MCF 10A (cell line): ENCODE results near the gene DYSF. TPM values are rescaled to one million over a fixed set of nuclear protein-coding genes. Genes with fewer than 3 reads are reported as not detected.
"Not testable (repeated sequence)": the region's sequence is repeated elsewhere in the genome, so short reads cannot be mapped to it uniquely, and the experiment has no call there.

ENCODE experiments used
- BruUV-seq: library from RNA; stranded (reverse); fragments of 400-500 nt; replicated peaks from 2 replicates; lab custom pipeline; 2021; lab: Mats Ljungman, UMichigan
- CTCF ChIA-PET: fragments of 300-600 bp; sonication (Branson Sonifier 250); formaldehyde crosslinking; extraction: SDS; loops from one replicate; lab custom pipeline; 2021; ENCODE audit warnings: antibody characterized with exemption, inconsistent platforms; lab: Yijun Ruan, JAX
- POLR2A ChIA-PET: fragments of 300-600, 350-650 bp; sonication (Branson Sonifier 250); formaldehyde crosslinking; extraction: SDS; loops from one replicate; lab custom pipeline; 2020; ENCODE audit warnings: antibody characterized with exemption, inconsistent platforms; lab: Yijun Ruan, JAX
- DNase-seq: peaks from one replicate; pipeline ENCODE4 v3.0.0-alpha.2; 2018; ENCODE audit not compliant: unreplicated experiment
- H3K27ac Mint-ChIP-seq: one replicate; pipeline ENCODE4 v1.8.0; 2022; ENCODE audit warnings: mild to moderate bottlenecking, low read depth, mixed read lengths; ENCODE audit not compliant: unreplicated experiment
- H3K27me3 Mint-ChIP-seq: one replicate; pipeline ENCODE4 v1.8.0; 2022; ENCODE audit warnings: mixed read lengths; ENCODE audit not compliant: insufficient read depth, unreplicated experiment
- H3K36me3 Mint-ChIP-seq: one replicate; pipeline ENCODE4 v1.8.0; 2022; ENCODE audit warnings: mild to moderate bottlenecking, moderate library complexity, mixed read lengths; ENCODE audit not compliant: insufficient read depth, unreplicated experiment
- H3K4me1 Mint-ChIP-seq: one replicate; pipeline ENCODE4 v1.8.0; 2022; ENCODE audit warnings: mixed read lengths; ENCODE audit not compliant: insufficient read depth, unreplicated experiment
- H3K4me3 Mint-ChIP-seq: one replicate; pipeline ENCODE4 v1.8.0; 2022; ENCODE audit warnings: mild to moderate bottlenecking, moderate library complexity, mixed read lengths; ENCODE audit not compliant: unreplicated experiment
- H3K9me3 Mint-ChIP-seq: one replicate; pipeline ENCODE4 v1.8.0; 2022; ENCODE audit warnings: mixed read lengths; ENCODE audit not compliant: unreplicated experiment
- intact Hi-C: fragments of 100-400 bp; cut with micrococcal nuclease; formaldehyde crosslinking; loops from 2 replicates; pipeline ENCODE4 v1.14.1; 2022
- total RNA-seq: library from RNA; stranded (reverse); gene quantifications from 2 replicates; pipeline ENCODE4 v1.2.3, GENCODE V29; 2022
- TF ChIP-seq, protein P1 (sequence below): fragments of 200-600 bp; IDR thresholded peaks from one replicate; pipeline ENCODE4 v1.8.0; 2022; ENCODE audit warnings: antibody characterized with exemption, mild to moderate bottlenecking; ENCODE audit not compliant: unreplicated experiment

DYSF gene
- total RNA-seq, 1 experiment from 2014 or later, result 2.0 TPM

DNA sequence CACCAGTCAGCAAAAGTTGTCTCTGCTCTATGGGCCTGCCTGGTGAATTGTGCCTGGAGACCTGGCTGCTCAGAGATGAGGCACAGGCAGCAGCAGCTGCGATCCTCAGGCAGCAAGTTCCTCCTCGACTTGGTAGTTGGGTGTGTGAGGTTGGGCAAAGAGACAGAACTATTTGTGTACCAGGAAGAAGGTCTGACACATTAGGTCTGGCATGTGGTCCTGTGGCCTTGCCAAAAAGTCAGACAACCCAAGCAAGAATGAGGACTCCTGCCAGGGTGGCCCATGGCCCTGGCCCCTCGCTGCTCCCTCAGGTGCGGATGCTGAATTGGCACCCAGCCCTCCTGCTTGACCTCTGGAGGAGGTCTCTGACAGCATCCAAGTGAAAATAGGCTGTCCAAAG, 192.7 kb downstream of the DYSF start:
- H3K4me3 Mint-ChIP-seq, result no peak overlapping the region
- peak; percentile 67 for DNase-seq
- no peaks in the 10 kb centered on the region for H3K36me3 Mint-ChIP-seq
- CTCF ChIA-PET, result no interaction called here
- H3K27me3 Mint-ChIP-seq, result peaks cover 36% of the 10 kb centered on the region
- BruUV-seq, result no TSS peak
- peaks cover 16% of the 10 kb centered on the region for H3K4me1 Mint-ChIP-seq
- TF ChIP-seq, protein P1, sequence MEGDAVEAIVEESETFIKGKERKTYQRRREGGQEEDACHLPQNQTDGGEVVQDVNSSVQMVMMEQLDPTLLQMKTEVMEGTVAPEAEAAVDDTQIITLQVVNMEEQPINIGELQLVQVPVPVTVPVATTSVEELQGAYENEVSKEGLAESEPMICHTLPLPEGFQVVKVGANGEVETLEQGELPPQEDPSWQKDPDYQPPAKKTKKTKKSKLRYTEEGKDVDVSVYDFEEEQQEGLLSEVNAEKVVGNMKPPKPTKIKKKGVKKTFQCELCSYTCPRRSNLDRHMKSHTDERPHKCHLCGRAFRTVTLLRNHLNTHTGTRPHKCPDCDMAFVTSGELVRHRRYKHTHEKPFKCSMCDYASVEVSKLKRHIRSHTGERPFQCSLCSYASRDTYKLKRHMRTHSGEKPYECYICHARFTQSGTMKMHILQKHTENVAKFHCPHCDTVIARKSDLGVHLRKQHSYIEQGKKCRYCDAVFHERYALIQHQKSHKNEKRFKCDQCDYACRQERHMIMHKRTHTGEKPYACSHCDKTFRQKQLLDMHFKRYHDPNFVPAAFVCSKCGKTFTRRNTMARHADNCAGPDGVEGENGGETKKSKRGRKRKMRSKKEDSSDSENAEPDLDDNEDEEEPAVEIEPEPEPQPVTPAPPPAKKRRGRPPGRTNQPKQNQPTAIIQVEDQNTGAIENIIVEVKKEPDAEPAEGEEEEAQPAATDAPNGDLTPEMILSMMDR, result no peak
- intact Hi-C loops, result no loop called here
- peaks cover 7% of the 10 kb centered on the region for H3K9me3 Mint-ChIP-seq
- POLR2A ChIA-PET, result no interaction called here
- H3K27ac Mint-ChIP-seq, result no peak overlapping the region

DNA sequence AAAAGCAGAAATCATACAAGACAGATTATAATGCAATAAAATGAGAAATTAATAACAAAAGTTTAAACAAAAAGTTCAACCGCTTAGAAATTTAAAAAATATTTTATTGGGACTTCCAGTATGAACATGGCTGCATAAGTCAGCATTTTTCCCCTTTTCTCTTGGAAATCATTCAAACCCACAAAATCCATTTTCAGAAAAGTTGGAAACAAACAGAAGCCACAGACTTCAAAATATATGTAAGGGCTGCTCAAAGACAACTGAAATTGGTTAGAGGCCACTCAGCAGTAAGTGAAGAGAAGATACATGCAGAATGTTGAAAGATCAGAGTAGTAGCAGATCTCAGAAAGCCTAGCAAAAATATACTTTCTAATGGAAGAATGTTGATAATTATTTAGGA, 194.0 kb downstream of the DYSF start:
- peaks cover 7% of the 10 kb centered on the region for H3K9me3 Mint-ChIP-seq
- no peak overlapping the region for H3K4me3 Mint-ChIP-seq
- intact Hi-C loops, result no loop called here
- peaks cover 16% of the 10 kb centered on the region for H3K4me1 Mint-ChIP-seq
- H3K27ac Mint-ChIP-seq, result no peak overlapping the region
- H3K27me3 Mint-ChIP-seq, result peaks cover 49% of the 10 kb centered on the region
- TF ChIP-seq, protein P1, result no peak
- POLR2A ChIA-PET, result no interaction called here
- no TSS peak for BruUV-seq
- DNase-seq, result no peak
- CTCF ChIA-PET, result no interaction called here
- H3K36me3 Mint-ChIP-seq, result no peaks in the 10 kb centered on the region

DNA sequence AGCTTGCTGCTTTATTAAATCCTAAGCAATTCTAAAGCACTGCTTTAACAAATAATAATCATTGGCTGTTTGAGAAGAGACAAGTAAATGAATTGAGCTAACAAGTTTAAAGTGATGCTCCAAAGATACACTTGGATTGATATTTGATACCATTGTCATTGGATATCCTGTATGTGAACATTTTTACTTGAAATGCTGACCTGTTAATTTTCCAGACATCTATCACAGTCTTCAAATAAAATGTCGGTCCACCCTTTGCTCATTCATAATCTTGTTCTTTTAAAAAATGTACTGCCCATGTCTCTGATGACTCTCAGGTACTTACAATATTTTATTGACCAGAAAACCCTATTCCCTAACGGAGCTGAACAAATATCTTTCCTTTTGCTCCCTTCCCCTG, 202.1 kb downstream of the DYSF start:
- intact Hi-C loops, result no loop called here
- no peak overlapping the region for H3K27ac Mint-ChIP-seq

DNA sequence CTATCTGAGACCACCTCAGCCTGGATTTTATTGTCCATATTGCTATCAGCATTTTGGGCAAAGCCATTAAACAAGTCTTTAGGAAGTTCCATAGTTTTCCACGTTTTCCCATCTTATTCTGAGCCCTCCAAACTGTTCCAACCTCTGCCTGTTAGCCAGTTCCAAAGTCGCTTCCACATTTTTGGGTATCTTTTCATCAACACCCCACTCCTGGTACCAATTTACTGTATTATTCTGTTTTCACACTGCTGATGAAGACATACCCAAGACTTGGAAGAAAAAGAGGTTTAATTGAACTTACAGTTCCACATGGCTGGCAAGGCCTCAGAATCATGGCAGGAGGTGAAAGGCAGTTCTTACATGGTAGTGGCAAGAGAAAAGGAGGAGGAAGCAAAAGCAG, 204.9 kb downstream of the DYSF start:
- H3K27ac Mint-ChIP-seq, H3K4me3 Mint-ChIP-seq, H3K36me3 Mint-ChIP-seq, BruUV-seq, POLR2A ChIA-PET, CTCF ChIA-PET, intact Hi-C loops, H3K4me1 Mint-ChIP-seq, DNase-seq: not testable (repeated sequence)
- Mint-ChIP-seq H3K27me3 (peaks cover 11% of the 10 kb centered on the region), H3K9me3 (peaks cover 21% of the 10 kb centered on the region)

More for the DNA sequence above, 202.1 kb downstream of the DYSF start:
- no TSS peak for BruUV-seq
- Mint-ChIP-seq H3K4me3 (no peak overlapping the region), H3K27me3 (peaks cover 33% of the 10 kb centered on the region), H3K9me3 (peaks cover 21% of the 10 kb centered on the region), H3K36me3 (no peaks in the 10 kb centered on the region), H3K4me1 (no peaks in the 10 kb centered on the region)
- CTCF ChIA-PET, result no interaction called here
- TF ChIP-seq, protein P1, result no peak
- POLR2A ChIA-PET, result no interaction called here
- no peak for DNase-seq

DNA sequence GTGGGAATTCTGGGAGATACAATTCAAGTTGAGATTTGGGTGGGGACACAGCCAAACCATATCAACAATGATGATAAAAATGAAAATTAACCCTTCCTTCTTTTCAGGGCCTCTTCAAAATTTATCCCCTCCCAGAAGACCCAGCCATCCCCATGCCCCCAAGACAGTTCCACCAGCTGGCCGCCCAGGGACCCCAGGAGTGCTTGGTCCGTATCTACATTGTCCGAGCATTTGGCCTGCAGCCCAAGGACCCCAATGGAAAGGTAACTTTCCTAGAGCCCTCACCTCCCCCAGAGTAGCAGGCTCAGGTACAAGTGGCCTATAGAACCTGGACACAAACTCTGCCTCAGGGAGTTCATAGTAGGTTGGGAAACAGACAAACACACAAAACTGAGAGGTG, 205.4 kb downstream of the DYSF start:
- no peak overlapping the region for H3K4me3 Mint-ChIP-seq
- BruUV-seq, result no TSS peak
- POLR2A ChIA-PET, result no interaction called here
- CTCF ChIA-PET, result no interaction called here
- H3K27me3 Mint-ChIP-seq, result peaks cover 11% of the 10 kb centered on the region
- TF ChIP-seq, protein P1, result no peak
- H3K27ac Mint-ChIP-seq, result no peak overlapping the region
- intact Hi-C loops, result no loop called here
- no peaks in the 10 kb centered on the region for H3K4me1 Mint-ChIP-seq
- DNase-seq, result no peak
- H3K9me3 Mint-ChIP-seq, result peaks cover 21% of the 10 kb centered on the region
- H3K36me3 Mint-ChIP-seq, result no peaks in the 10 kb centered on the region
